ENCODE results near the gene CALM3. TPM values are rescaled to one million over a fixed set of nuclear protein-coding genes. Genes with fewer than 3 reads are reported as not detected.
A peak's percentile ranks its signal among the peaks of the same experiment; 100 is the strongest.

Gene CALM3
- polyA plus RNA-seq, 1 donor (not counting 4 experiments of a cell fraction or from before 2014, with no cell fraction given) = 411 TPM

- H3K9ac ChIP-seq (ENCODE audit: control insufficient read depth, extremely low read depth, insufficient read depth, low read length) = peak overlapping the region; percentile 100
- no peak for FAIRE-seq
- H3K79me2 ChIP-seq (ENCODE audit: control insufficient read depth, insufficient read depth, low read length) = peaks cover 64% of the 10 kb centered on the region
- H3K9me3 ChIP-seq (ENCODE audit: control insufficient read depth, low read depth, low read length) = no peaks in the 10 kb centered on the region
- H3K4me1 ChIP-seq (ENCODE audit: control insufficient read depth, extremely low read depth, insufficient read depth, low read length) = peaks cover 28% of the 10 kb centered on the region
- no peak for DNase-seq (ENCODE audit: low read depth, low spot score)
- H4K20me1 ChIP-seq (ENCODE audit: control insufficient read depth, extremely low read depth, insufficient read depth, low read length) = peaks cover 17% of the 10 kb centered on the region
- no peak for TF ChIP-seq EZH2 (IDR thresholded peaks at IDR 0.05; ENCODE audit: low read length)
- no peak for TF ChIP-seq CTCF (optimal IDR thresholded peaks at IDR 0.05 in 1 of 3, IDR thresholded peaks at IDR 0.05 in 1 of 3, conservative IDR thresholded peaks at IDR 0.05 in 1 of 3; ENCODE audit: extremely low read depth in 1 of 3, insufficient read depth in 2 of 3, low read length in 3 of 3)
- peaks cover 27 to 39% of the 10 kb centered on the region in 2 experiments for H3K36me3 ChIP-seq (ENCODE audit: control insufficient read depth in 2 of 2, extremely low read depth in 1 of 2, insufficient read depth in 2 of 2, low read length in 2 of 2)
- peak overlapping the region; percentile 84 for H3K4me2 ChIP-seq (ENCODE audit: control insufficient read depth, extremely low read depth, insufficient read depth, low read depth, low read length)
- no peak overlapping the region for H2AFZ ChIP-seq (ENCODE audit: control insufficient read depth, low read length)
- H3K27me3 ChIP-seq (ENCODE audit: control insufficient read depth, extremely low read depth, insufficient read depth, low read length) = no peaks in the 10 kb centered on the region
- peak overlapping the region; percentile 15 for H3K27ac ChIP-seq (ENCODE audit: control insufficient read depth, insufficient read depth, low read length)
- H3K4me3 ChIP-seq (ENCODE audit: control insufficient read depth in 2 of 3, extremely low read depth in 1 of 3, insufficient read depth in 2 of 3, low read depth in 1 of 3, low read length in 3 of 3) = peak overlapping the region; percentile 98 to 100 (median 99)
- dilution Hi-C loops (cut with MboI; ENCODE audit: extremely low pct_ligation_motif_present, low sequenced_read_pairs) = no loop called here
- H3K9me1 ChIP-seq (ENCODE audit: control insufficient read depth, extremely low read depth, insufficient read depth, low read length) = no peaks in the 10 kb centered on the region
Observed at GRCh38 chr19:46603195-46603637, 2.1 kb downstream of the CALM3 start.

- dilution Hi-C loops (cut with MboI; ENCODE audit: extremely low pct_ligation_motif_present, low sequenced_read_pairs) = no loop called here
Observed at GRCh38 chr19:46603752-46604231, 2.7 kb downstream of the CALM3 start.

More at GRCh38 chr19:46603752-46604231, 2.7 kb downstream of the CALM3 start:
- Histone ChIP-seq H3K27me3 (ENCODE audit: control insufficient read depth, extremely low read depth, insufficient read depth, low read length) (no peaks in the 10 kb centered on the region), H3K4me2 (ENCODE audit: control insufficient read depth, extremely low read depth, insufficient read depth, low read depth, low read length) (peak overlapping the region; percentile 84), H3K79me2 (ENCODE audit: control insufficient read depth, insufficient read depth, low read length) (peaks cover 64% of the 10 kb centered on the region), H3K27ac (ENCODE audit: control insufficient read depth, insufficient read depth, low read length) (no peak overlapping the region), H3K9ac (ENCODE audit: control insufficient read depth, extremely low read depth, insufficient read depth, low read length) (peak overlapping the region; percentile 100), H3K9me3 (ENCODE audit: control insufficient read depth, low read depth, low read length) (no peaks in the 10 kb centered on the region), H4K20me1 (ENCODE audit: control insufficient read depth, extremely low read depth, insufficient read depth, low read length) (peaks cover 17% of the 10 kb centered on the region), H3K9me1 (ENCODE audit: control insufficient read depth, extremely low read depth, insufficient read depth, low read length) (no peaks in the 10 kb centered on the region), H3K36me3 (ENCODE audit: control insufficient read depth in 2 of 2, extremely low read depth in 1 of 2, insufficient read depth in 2 of 2, low read length in 2 of 2) (peaks cover 33 to 44% of the 10 kb centered on the region in 2 experiments), H2AFZ (ENCODE audit: control insufficient read depth, low read length) (no peak overlapping the region), H3K4me1 (ENCODE audit: control insufficient read depth, extremely low read depth, insufficient read depth, low read length) (peaks cover 28% of the 10 kb centered on the region), H3K4me3 (ENCODE audit: control insufficient read depth in 2 of 3, extremely low read depth in 1 of 3, insufficient read depth in 2 of 3, low read depth in 1 of 3, low read length in 3 of 3) (no peak overlapping the region)
- TF ChIP-seq CTCF (optimal IDR thresholded peaks at IDR 0.05 in 1 of 3, IDR thresholded peaks at IDR 0.05 in 1 of 3, conservative IDR thresholded peaks at IDR 0.05 in 1 of 3; ENCODE audit: extremely low read depth in 1 of 3, insufficient read depth in 2 of 3, low read length in 3 of 3) = no peak
- no peak for TF ChIP-seq EZH2 (IDR thresholded peaks at IDR 0.05; ENCODE audit: low read length)
- DNase-seq (ENCODE audit: low read depth, low spot score) (no peak), FAIRE-seq (no peak)
